Mesodermal cell (in vitro differentiated cells): Measurements from ENCODE around the gene EBP.

Source experiments
- H3K27ac ChIP-seq: 2 replicates; pipeline ENCODE4 v1.7.0; 2013; ENCODE audit warnings: mild to moderate bottlenecking, low read depth, low read length, moderate library complexity; ENCODE audit not compliant: severe bottlenecking
- H3K36me3 ChIP-seq: 2 replicates; pipeline ENCODE4 v1.7.1; 2013; ENCODE audit warnings: mild to moderate bottlenecking, low read length, moderate library complexity; ENCODE audit not compliant: control insufficient read depth, insufficient read depth
- H3K4me1 ChIP-seq: one replicate; pipeline ENCODE4 v1.7.1; 2013; ENCODE audit warnings: mild to moderate bottlenecking, low read length; ENCODE audit not compliant: insufficient read depth, control insufficient read depth, poor library complexity, severe bottlenecking
- H3K4me3 ChIP-seq: 2 replicates; pipeline ENCODE4 v1.7.0; 2013; ENCODE audit warnings: low read length, control low read depth, mild to moderate bottlenecking; ENCODE audit not compliant: insufficient read depth, poor library complexity, severe bottlenecking; ENCODE audit errors: extremely low read depth
- H3K9me3 ChIP-seq: 2 replicates; pipeline ENCODE4 v1.7.1; 2013; ENCODE audit warnings: mild to moderate bottlenecking, low read length, moderate library complexity; ENCODE audit not compliant: control insufficient read depth
- WGBS, 2 experiments: methylation state at CpG; one replicate each; pipeline ENCODE4 v1.1.5; 2013; ENCODE audit warnings: missing lambda C conversion rate in 2 of 2; ENCODE audit not compliant: insufficient coverage in 2 of 2; 5-methylcytosine and 5-hydroxymethylcytosine counted together

Gene EBP

DNA sequence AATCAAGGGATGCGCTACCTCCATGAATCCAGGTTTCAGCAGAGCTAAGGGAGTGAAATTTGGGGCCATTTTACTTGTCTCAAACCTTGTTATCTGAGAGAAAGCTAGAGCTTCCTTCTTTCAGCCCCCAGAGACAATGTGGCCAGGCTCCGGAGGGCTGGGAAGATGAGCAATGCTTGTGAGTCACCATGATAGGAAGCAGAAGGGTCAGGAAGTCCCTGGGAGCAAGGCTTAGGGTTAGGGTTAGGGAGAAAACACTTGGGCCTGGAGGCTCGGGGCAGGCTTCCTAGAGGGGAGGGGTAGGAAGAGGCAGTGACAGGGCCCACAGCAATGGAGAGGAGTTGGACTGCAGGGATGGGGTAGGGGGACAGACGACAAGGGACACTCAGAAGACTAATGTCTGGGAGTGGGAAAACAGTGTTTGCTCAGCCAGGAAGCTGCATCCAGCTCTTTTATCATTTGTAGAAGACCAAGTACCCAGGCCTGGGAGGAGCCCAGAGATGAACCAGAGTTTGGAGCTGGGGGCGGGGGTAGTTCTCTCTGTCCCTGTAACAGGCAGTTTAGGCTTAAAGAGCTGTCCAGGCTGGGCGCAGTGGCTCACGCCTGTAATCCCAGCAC is 29.2 kb upstream of the EBP start:
- peak overlapping the region; percentile 69 for H3K27ac ChIP-seq
- WGBS, 2 experiments = 69 to 91% methylated on average over 1 to 4 of the region's 7 CpGs
- H3K4me3 ChIP-seq = no peak overlapping the region
- no peaks in the 10 kb centered on the region for H3K36me3 ChIP-seq
- H3K4me1 ChIP-seq = peaks cover 6% of the 10 kb centered on the region
- H3K9me3 ChIP-seq = no peaks in the 10 kb centered on the region

DNA sequence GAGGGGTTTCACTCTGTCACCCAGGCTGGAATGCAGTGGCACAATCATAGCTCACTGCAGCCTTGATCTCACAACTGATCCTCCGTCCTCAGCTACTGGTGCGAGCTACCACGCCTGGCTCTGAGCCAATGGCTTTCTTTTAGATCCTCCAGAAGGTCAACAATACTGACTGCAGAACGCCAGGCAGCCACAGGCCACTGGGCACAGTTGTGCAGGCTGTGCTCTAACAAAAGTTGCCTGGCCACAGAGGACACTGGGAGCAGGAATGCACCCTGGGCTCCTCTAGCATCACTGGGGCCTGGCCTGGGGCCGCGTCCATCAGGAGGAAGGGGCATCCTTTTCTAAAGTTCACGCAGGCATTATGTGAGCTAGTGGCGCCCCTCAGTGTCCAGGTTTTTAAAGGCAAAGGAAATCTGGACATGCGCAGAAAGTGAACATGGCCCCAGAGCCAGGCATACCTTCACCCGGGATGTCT is 27.7 kb upstream of the EBP start:
- 60 to 65% methylated on average over 5 to 7 of the region's 10 CpGs for WGBS, 2 experiments
- H3K9me3 ChIP-seq = no peaks in the 10 kb centered on the region
- no peak overlapping the region for H3K27ac ChIP-seq
- no peak overlapping the region for H3K4me3 ChIP-seq
- H3K4me1 ChIP-seq = peaks cover 12% of the 10 kb centered on the region
- no peaks in the 10 kb centered on the region for H3K36me3 ChIP-seq

DNA sequence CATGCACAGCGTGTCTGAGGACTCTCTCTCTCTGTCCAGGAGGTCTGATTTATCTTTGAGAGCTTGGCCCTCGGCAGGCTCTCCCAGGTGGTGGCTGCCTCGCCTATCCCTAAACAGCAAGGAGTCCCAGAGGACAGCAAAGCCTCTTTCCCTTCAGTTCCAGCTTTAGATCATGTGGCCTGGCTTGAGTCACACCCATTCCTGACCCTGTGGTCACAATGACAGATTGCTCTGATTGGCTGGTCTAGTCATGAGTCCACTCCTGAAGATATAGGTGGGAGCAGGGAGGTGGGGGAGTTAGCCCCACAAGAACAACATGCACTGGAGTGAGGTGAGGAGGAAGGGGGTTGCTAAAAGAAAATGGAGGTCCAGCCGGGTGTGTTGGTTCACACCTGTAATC is 24.9 kb upstream of the EBP start:
- Histone ChIP-seq H3K4me3 (no peak overlapping the region), H3K9me3 (no peaks in the 10 kb centered on the region), H3K4me1 (peaks cover 12% of the 10 kb centered on the region), H3K36me3 (no peaks in the 10 kb centered on the region), H3K27ac (no peak overlapping the region)
- 100% methylated on average over 1 to 3 of the region's 4 CpGs for WGBS, 2 experiments

DNA sequence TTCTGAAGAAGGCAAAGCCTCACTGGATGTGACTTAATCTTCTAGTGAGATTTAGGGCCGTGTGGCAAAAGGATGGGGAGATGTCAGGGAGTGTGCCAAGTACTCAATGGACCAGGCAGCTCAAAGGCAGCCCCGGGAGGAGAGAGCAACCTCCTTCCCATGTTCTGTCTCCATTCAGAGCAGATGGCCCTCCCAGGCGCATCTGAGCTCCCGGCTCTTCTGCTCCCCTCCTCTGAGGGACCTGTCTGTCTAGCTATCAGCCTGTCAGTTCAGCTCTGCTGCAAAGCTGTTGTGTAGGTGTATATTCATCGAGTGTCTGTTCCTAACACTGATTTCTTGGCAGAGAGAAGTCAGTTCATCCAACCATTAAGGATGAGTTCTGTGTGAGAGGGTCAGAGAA is 23.7 kb upstream of the EBP start:
- Histone ChIP-seq H3K36me3 (no peaks in the 10 kb centered on the region), H3K4me3 (no peak overlapping the region), H3K27ac (no peak overlapping the region), H3K4me1 (peaks cover 10% of the 10 kb centered on the region), H3K9me3 (no peaks in the 10 kb centered on the region)
- 100% methylated on average over 1 of the region's 5 CpGs; no CpG with 5 or more reads in 1 of the 2 experiments for WGBS, 2 experiments

DNA sequence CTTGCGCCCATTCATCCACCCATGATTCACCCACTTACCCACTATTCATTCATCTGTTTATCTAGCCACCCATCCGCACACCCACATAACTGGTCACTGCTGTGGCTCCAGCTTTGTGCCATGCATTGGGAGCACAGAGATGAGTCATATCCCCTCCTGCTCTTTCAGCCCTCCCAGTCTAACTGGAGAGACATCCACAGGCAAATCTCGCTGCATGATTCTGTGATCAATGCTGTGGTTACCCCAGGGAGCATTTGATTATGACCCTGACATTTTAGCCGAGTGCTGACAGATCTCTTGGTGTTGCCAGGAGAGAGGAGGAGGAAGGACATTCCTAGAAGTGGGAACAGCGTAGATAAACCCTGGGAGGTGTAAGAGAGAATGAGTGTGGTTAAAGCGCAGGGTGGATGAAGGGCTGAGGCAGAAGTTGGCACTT is 23.2 kb upstream of the EBP start:
- 45% methylated on average over 2 to 4 of the region's 6 CpGs for WGBS, 2 experiments

DNA sequence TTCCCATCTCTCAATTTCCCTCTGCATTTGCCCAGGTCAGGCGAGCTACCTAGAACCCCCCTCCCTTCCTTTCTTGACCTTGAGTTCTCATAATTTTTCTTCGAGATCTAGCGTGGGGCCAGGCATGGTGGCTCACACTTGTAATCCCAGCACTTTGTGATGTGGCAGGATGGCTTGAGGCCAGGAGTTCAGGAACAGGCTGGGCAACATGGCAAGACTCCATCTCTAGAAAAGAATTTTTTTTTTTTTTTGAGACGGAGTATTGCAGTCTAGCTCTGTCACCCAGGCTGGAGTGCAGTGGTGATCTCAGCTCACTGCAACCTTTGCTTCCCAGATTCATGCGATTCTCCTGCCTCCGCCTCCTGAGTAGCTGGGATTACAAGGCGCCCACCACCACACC is 17.3 kb upstream of the EBP start:
- Histone ChIP-seq H3K4me3 (no peak overlapping the region), H3K36me3 (no peaks in the 10 kb centered on the region), H3K4me1 (peaks cover 5% of the 10 kb centered on the region), H3K9me3 (no peaks in the 10 kb centered on the region), H3K27ac (no peak overlapping the region)
- WGBS, 2 experiments = no CpG with 5 or more reads among the region's 7 CpGs

More for the DNA sequence above, 23.2 kb upstream of the EBP start:
- no peaks in the 10 kb centered on the region for H3K36me3 ChIP-seq
- no peak overlapping the region for H3K27ac ChIP-seq
- no peaks in the 10 kb centered on the region for H3K9me3 ChIP-seq
- H3K4me3 ChIP-seq = no peak overlapping the region
- peaks cover 6% of the 10 kb centered on the region for H3K4me1 ChIP-seq

DNA sequence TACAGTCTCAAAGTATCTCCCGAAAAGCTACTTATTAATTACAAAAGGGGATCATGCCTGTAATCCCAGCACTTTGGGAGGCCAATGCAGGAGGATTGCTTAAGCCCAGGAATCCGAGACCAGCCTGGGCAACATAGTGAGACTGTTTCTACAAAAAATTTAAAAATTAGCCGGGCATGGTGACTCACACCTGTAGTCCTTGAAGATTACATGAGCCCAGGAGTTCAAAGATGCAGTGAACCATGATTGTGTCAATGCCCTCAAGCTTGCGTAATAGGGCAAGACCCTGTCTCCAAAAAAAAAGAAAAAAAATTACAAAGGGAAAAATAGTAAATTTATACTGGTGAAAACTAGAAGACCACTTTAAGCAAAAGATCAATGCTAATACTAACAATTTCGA is 16.1 kb upstream of the EBP start:
- Histone ChIP-seq H3K4me3 (no peak overlapping the region), H3K9me3 (no peaks in the 10 kb centered on the region), H3K4me1 (peaks cover 5% of the 10 kb centered on the region), H3K36me3 (no peaks in the 10 kb centered on the region), H3K27ac (no peak overlapping the region)
- 67 to 83% methylated on average over 1 of the region's 5 CpGs for WGBS, 2 experiments

DNA sequence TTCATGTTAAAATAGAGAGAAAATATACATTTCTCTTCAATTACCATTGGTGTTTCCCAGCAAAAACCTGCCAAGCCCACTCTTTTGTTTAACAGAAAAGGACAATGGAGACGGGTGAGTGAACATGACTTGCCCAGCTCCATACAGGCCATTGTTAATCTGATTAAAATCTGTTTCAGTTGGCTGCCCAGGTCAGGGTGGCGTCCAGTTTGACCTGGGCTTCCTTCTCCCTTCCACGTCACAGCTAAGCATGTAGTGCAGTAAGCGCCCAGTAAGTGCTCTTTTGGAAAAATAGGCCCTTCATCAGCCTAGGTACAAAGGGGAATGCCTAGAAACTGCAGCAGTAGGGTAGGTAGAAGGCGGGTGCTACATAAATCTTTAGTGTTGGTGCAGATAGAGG is 14.4 kb upstream of the EBP start:
- H3K4me3 ChIP-seq = no peak overlapping the region
- 94% methylated on average over 2 of the region's 5 CpGs; no CpG with 5 or more reads in 1 of the 2 experiments for WGBS, 2 experiments
- H3K27ac ChIP-seq = no peak overlapping the region
- H3K4me1 ChIP-seq = peaks cover 5% of the 10 kb centered on the region
- H3K36me3 ChIP-seq = no peaks in the 10 kb centered on the region
- no peaks in the 10 kb centered on the region for H3K9me3 ChIP-seq

DNA sequence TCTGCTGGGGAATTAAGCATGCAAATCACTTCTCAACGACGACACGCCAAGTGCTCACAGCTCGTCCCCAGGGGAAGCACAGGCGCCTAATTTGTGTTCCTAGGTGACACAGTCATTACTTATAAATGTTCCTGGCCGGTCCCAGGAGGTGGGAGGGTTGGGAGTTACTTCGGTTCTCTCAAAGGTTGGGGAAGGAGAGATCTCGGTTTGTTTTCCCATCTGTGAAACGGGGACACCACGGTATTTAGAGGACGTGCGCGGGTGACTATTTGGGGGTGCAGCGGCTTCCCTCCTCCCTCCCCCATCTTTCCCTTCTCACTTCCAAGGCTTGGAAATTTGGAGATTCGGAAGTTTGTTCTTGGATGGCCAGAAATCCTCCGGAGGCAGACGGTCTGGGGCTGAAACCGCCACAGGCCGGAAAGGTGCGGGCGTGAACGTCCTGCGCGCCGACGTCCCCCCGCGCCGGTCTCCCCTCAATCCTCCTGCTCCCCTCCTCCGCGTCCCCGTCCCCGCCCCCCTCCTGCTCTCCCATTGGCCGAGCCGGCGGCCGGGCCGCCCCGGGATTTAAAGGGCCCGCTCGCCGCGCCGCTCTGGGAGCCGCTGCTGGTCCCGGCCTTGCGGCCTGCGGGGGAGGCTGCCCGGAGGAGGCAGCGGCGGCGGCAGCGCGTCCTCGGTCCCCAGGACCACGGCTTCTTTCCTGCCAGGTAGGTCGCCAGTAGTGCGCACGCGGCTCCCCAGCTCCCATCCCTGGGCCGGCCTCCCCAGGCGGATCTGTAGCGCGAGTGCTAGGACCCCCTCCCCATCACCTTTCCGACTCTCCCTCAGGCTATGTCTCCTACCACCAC is 13.0 kb upstream of the EBP start, which contains the start of gene PORCN:
TSS of gene PORCN (plus strand) at position 593 of the 845 bp plus-strand sequence. CDS start 829 bp downstream, outside the sequence.
- H3K4me1 ChIP-seq = peaks cover 5% of the 10 kb centered on the region
- peak within 1 kb of the TSS; percentile 5 for H3K27ac ChIP-seq
- no peaks in the 10 kb centered on the region for H3K9me3 ChIP-seq
- no peaks in the 10 kb centered on the region for H3K36me3 ChIP-seq
- 0% methylated on average over 13 to 14 of the region's 65 CpGs for WGBS, 2 experiments
- peak within 1 kb of the TSS; percentile 54 for H3K4me3 ChIP-seq

DNA sequence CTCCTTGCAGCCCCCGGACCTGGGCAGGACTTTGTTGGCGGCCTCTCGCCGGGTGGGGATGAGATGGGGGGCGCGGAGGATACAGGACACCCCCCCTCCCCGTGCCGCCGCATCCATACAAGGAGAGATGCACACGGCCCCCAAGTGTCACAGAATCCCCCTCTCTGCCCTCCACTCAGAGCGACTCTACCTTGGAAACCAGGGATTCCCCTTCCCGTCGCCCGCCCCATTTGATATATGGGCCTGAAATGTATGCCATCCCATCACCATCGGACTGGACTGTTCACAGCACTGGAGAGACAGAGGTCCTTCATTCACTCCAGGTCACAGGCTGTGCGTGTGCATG is 12.4 kb upstream of the EBP start:
- H3K4me3 ChIP-seq = peak overlapping the region; percentile 54
- WGBS, 2 experiments = 3 to 25% methylated on average over 2 to 8 of the region's 16 CpGs
- peaks cover 9% of the 10 kb centered on the region for H3K4me1 ChIP-seq
- H3K27ac ChIP-seq = no peak overlapping the region
- H3K36me3 ChIP-seq = peaks cover 2% of the 10 kb centered on the region
- no peaks in the 10 kb centered on the region for H3K9me3 ChIP-seq

DNA sequence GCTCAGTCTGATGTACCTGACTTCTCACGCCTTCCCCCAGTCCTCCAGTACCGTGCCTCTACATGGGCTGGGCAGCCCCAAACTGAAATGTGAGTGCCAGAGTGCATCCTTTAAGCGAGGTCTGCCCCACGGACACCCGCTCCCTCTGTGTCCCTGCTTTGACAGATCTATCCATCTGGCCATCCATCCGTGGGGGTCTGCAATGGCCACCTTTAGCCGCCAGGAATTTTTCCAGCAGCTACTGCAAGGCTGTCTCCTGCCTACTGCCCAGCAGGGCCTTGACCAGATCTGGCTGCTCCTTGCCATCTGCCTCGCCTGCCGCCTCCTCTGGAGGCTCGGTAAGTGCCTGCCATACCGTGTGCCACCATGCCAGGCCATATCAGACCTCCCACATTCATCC is 12.0 kb upstream of the EBP start:
- Histone ChIP-seq H3K4me3 (peak overlapping the region; percentile 54), H3K4me1 (peaks cover 9% of the 10 kb centered on the region), H3K27ac (no peak overlapping the region), H3K9me3 (no peaks in the 10 kb centered on the region), H3K36me3 (peaks cover 7% of the 10 kb centered on the region)
- 67 to 83% methylated on average over 9 to 11 of the region's 11 CpGs for WGBS, 2 experiments
